B cell (primary cell): ENCODE measurements around the gene MAPKAPK5. TPM values are rescaled to one million over a fixed set of nuclear protein-coding genes. Genes with fewer than 3 reads are reported as not detected.

Experiments
- ATAC-seq: fragments of 200-7000 bp; cut with Tn5 transposase; one replicate; pipeline ENCODE4 v1.10.0; 2021; ENCODE audit warnings: low read depth, mild to moderate bottlenecking, moderate number of reproducible peaks, moderate library complexity
- CTCF ChIA-PET: fragments of 350-600 bp; sonication (Branson Sonifier 250); formaldehyde crosslinking; loops from one replicate; lab custom pipeline; 2021; ENCODE audit warnings: antibody characterized with exemption, inconsistent platforms; lab: Charles Lee
- POLR2A ChIA-PET: fragments of 350-600 bp; sonication (Branson Sonifier 250); formaldehyde crosslinking; loops from one replicate; lab custom pipeline; 2021; ENCODE audit warnings: antibody characterized with exemption; lab: Charles Lee
- DNase-seq: peaks from one replicate; pipeline ENCODE4 v3.0.0; 2013
- H2AFZ ChIP-seq: 2 replicates; pipeline ENCODE4 v1.6.1; 2012; ENCODE audit warnings: mild to moderate bottlenecking, low read depth, low read length; ENCODE audit not compliant: insufficient read depth, poor library complexity, severe bottlenecking
- H3K27ac ChIP-seq, 2 donors: 1 replicate in 1 of 2; 2 replicates in 1 of 2; pipeline ENCODE4 v1.5.1; 2012 to 2013; ENCODE audit warnings: low read length in 2 of 2, mild to moderate bottlenecking in 2 of 2, moderate library complexity in 1 of 2
- H3K27me3 ChIP-seq, 4 experiments: fragments of 200-600 bp in 1 of 4; sonication (generic) in 1 of 4; replicated peaks in 1 of 4; 1 replicate in 2 of 4; 2 replicates in 2 of 4; pipeline versions ENCODE4 v1.6.1 to v1.7.0; 2013 to 2016; ENCODE audit warnings: low read length in 3 of 4, mild to moderate bottlenecking in 2 of 4, mixed read lengths in 1 of 4, moderate library complexity in 1 of 4; ENCODE audit not compliant: insufficient read depth in 4 of 4, control insufficient read depth in 3 of 4; ENCODE audit errors: control extremely low read depth in 1 of 4
- H3K36me3 ChIP-seq, 2 experiments: replicated peaks in 1 of 2; 1 replicate in 1 of 2; 2 replicates in 1 of 2; pipeline versions ENCODE4 v1.6.1 to v1.7.1; 2013; ENCODE audit warnings: low read length in 1 of 2; ENCODE audit not compliant: insufficient read depth in 2 of 2, control insufficient read depth in 1 of 2; ENCODE audit errors: control extremely low read depth in 1 of 2, extremely low read depth in 1 of 2
- H3K4me1 ChIP-seq, 2 donors: fragments of 200-600 bp in 1 of 2; sonication (generic) in 1 of 2; 1 replicate in 1 of 2; 2 replicates in 1 of 2; pipeline versions ENCODE4 v1.5.1 to v1.6.1; 2013 to 2017; ENCODE audit warnings: low read length in 2 of 2; ENCODE audit not compliant: control insufficient read depth in 2 of 2, insufficient read depth in 2 of 2
- H3K4me2 ChIP-seq: replicated peaks from 2 replicates; pipeline ENCODE3; 2012; ENCODE audit warnings: mild to moderate bottlenecking, low read depth, low read length; ENCODE audit not compliant: poor library complexity, severe bottlenecking
- H3K4me3 ChIP-seq, 5 experiments: fragments of 200-600 bp in 1 of 5; sonication (generic) in 1 of 5; 1 replicate in 3 of 5; 2 replicates in 2 of 5; pipeline versions ENCODE4 v1.5.1 to v1.7.0; 2011 to 2016; ENCODE audit warnings: low read length in 4 of 5, mild to moderate bottlenecking in 4 of 5, low read depth in 2 of 5, control low read depth in 1 of 5, moderate library complexity in 1 of 5; ENCODE audit not compliant: insufficient read depth in 1 of 5; ENCODE audit errors: control extremely low read depth in 1 of 5, extremely low read depth in 1 of 5
- H3K79me2 ChIP-seq: fragments of 200-600 bp; sonication (generic); one replicate; pipeline ENCODE4 v1.6.0; 2016; ENCODE audit warnings: low read length; ENCODE audit not compliant: control insufficient read depth, insufficient read depth
- H3K9ac ChIP-seq: fragments of 200-600 bp; sonication (generic); 2 replicates; pipeline ENCODE4 v1.6.1; 2017; ENCODE audit warnings: mild to moderate bottlenecking, low read length, moderate library complexity
- H3K9me3 ChIP-seq, 3 donors: one replicate each; pipeline versions ENCODE4 v1.6.1 to v1.7.1; 2013; ENCODE audit warnings: low read length in 2 of 3; ENCODE audit not compliant: control insufficient read depth in 2 of 3, insufficient read depth in 1 of 3; ENCODE audit errors: control extremely low read depth in 1 of 3
- H4K20me1 ChIP-seq: 2 replicates; pipeline ENCODE4 v1.6.0; 2012; ENCODE audit warnings: mild to moderate bottlenecking, low read length; ENCODE audit not compliant: insufficient read depth, control insufficient read depth, poor library complexity, severe bottlenecking
- H3K27ac Mint-ChIP-seq: one replicate; pipeline ENCODE4 v1.8.0; 2021; ENCODE audit warnings: mixed read lengths
- H3K27me3 Mint-ChIP-seq: one replicate; pipeline ENCODE4 v1.8.0; 2021; ENCODE audit warnings: mixed read lengths
- H3K4me1 Mint-ChIP-seq: one replicate; pipeline ENCODE4 v1.8.0; 2021; ENCODE audit warnings: mixed read lengths
- H3K4me3 Mint-ChIP-seq: one replicate; pipeline ENCODE4 v1.8.0; 2021; ENCODE audit warnings: mixed read lengths
- H3K9me3 Mint-ChIP-seq: one replicate; pipeline ENCODE4 v1.8.0; 2022; ENCODE audit warnings: mixed read lengths; ENCODE audit not compliant: insufficient read depth
- EZH2 ChIP-seq: IDR thresholded peaks from 2 replicates; pipeline ENCODE4 v1.6.1; 2012; ENCODE audit warnings: borderline replicate concordance, low read depth, mild to moderate bottlenecking, moderate library complexity, low read length; ENCODE audit not compliant: insufficient read depth, poor library complexity, severe bottlenecking
- WGBS: methylation state at CpG from one replicate; pipeline ENCODE4 v1.1.5; 2013; ENCODE audit warnings: missing lambda C conversion rate; ENCODE audit not compliant: insufficient coverage; 5-methylcytosine and 5-hydroxymethylcytosine counted together
- intact Hi-C: fragments of 100-400 bp; cut with micrococcal nuclease; formaldehyde crosslinking; loops from one replicate; pipeline ENCODE4 v1.10.0; 2022
- polyA plus RNA-seq: library from polyadenylated mRNA; depleted of rRNA; stranded (reverse); fragments of >200 nt; gene quantifications from 2 replicates; pipeline ENCODE4 v1.2.3, GENCODE V29; 2012
- total RNA-seq, 2 donors: library from RNA; stranded (reverse); fragments of 120-200 nt in 1 of 2; gene quantifications; 1 replicate in 1 of 2; 2 replicates in 1 of 2; pipeline versions ENCODE4 v1.2.3 to v1.2.4, GENCODE V29; 2013 to 2022
- TF ChIP-seq, protein P1 (sequence below): fragments of 200-600 bp; IDR thresholded peaks from one replicate; pipeline ENCODE4 v1.8.0; 2022; ENCODE audit warnings: antibody characterized with exemption, mild to moderate bottlenecking

The MAPKAPK5 gene
- total and polyA plus RNA-seq, 2 donors (not counting 1 experiment from before 2014, with no cell fraction given): 60.2 to 64.4 TPM

DNA sequence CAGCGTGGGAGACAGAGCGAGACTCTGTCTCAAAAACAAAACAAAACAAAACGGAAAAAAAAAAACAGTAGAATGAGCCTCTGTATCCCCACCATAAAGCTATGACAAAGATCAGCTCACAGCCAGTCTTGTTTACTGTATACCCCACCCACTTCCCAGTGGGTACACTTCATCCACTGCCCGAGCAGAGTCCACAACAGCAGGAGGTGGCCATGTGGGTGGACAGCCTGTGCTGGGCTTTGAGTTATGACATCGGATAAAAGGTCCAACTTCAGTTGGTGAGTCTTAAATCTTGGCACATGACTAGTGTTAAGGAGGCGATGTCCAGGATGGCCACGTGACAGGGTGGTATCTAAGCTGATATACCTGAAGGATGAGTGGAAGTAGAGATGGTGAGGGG, 34.8 kb upstream of the MAPKAPK5 start:
- no peak for ATAC-seq
- H3K27ac Mint-ChIP-seq: no peak overlapping the region
- Histone ChIP-seq H3K4me2 (no peak overlapping the region), H4K20me1 (no peaks in the 10 kb centered on the region), H3K9me3 (no peaks in the 10 kb centered on the region), H3K9ac (no peak overlapping the region), H3K36me3 (no peaks in the 10 kb centered on the region), H3K79me2 (no peaks in the 10 kb centered on the region), H3K4me1 (no peaks in the 10 kb centered on the region), H3K4me3 (no peak overlapping the region), H2AFZ (no peak overlapping the region), H3K27ac (no peak overlapping the region), H3K27me3 (no peaks in the 10 kb centered on the region)
- no peaks in the 10 kb centered on the region for H3K4me1 Mint-ChIP-seq
- H3K9me3 Mint-ChIP-seq: no peaks in the 10 kb centered on the region
- no peak for TF ChIP-seq EZH2
- TF ChIP-seq, protein P1, sequence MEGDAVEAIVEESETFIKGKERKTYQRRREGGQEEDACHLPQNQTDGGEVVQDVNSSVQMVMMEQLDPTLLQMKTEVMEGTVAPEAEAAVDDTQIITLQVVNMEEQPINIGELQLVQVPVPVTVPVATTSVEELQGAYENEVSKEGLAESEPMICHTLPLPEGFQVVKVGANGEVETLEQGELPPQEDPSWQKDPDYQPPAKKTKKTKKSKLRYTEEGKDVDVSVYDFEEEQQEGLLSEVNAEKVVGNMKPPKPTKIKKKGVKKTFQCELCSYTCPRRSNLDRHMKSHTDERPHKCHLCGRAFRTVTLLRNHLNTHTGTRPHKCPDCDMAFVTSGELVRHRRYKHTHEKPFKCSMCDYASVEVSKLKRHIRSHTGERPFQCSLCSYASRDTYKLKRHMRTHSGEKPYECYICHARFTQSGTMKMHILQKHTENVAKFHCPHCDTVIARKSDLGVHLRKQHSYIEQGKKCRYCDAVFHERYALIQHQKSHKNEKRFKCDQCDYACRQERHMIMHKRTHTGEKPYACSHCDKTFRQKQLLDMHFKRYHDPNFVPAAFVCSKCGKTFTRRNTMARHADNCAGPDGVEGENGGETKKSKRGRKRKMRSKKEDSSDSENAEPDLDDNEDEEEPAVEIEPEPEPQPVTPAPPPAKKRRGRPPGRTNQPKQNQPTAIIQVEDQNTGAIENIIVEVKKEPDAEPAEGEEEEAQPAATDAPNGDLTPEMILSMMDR: no peak
- H3K4me3 Mint-ChIP-seq: no peak overlapping the region
- 91% methylated on average over 7 of the region's 7 CpGs for WGBS
- intact Hi-C loops: no loop called here
- no peak for DNase-seq
- no peaks in the 10 kb centered on the region for H3K27me3 Mint-ChIP-seq
- CTCF ChIA-PET: interaction anchor here (0.7 to 4.1 kb wide), 2 partner anchors 54 to 62 kb away, joined by 3 to 18 read pairs; no protein-coding TSS in a partner anchor
- POLR2A ChIA-PET: interaction anchor here (0.6 kb wide), 1 partner anchor 545 kb away, joined by 4 read pairs; no protein-coding TSS in a partner anchor

DNA sequence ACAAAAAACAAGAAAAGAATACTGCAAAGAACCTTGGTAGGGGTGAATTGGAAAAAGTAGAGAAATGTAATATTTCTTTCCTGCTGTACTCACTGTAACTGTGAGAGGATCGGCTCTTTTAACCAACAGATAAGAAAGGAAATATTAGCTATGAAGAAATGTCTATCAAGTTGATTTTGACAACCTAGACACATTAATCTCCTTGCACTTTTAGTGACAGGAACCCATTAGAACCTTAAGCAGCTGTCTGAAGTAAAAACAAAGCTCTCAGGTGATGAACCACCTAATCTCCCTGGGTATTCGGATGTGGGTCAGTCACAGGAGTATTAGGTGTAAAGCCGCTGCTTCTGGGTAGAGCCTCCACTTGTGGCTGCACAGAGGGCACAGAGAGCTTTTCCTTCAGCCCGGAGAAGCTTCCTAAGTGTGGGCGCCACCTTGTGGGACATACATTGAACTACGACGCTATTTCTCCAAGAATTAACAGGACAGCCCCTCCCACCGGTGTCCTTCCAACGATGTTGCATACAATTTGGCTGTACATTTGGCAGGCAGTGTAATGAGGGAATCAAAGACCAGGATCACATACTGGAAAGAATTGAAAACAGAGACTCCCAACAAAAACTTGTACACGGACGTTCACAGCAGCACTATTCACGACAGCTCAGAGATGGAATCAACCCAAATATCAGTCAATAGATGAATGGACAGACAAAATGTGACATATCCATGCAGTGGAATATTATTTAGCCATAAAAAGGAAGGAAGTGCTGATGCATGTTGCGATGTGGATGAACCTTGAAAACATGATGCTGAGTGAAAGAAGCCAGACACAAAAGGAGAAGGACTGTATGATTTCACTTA, 28.9 kb upstream of the MAPKAPK5 start:
- no peaks in the 10 kb centered on the region for H3K9me3 ChIP-seq
- Mint-ChIP-seq H3K9me3 (no peaks in the 10 kb centered on the region), H3K27me3 (peaks cover 4% of the 10 kb centered on the region), H3K27ac (no peak overlapping the region), H3K4me3 (no peak overlapping the region), H3K4me1 (peaks cover 7% of the 10 kb centered on the region)
- no peak overlapping the region for H3K9ac ChIP-seq
- no peak for TF ChIP-seq EZH2
- TF ChIP-seq, protein P1: peak; percentile 85
- no peaks in the 10 kb centered on the region for H3K27me3 ChIP-seq
- peak overlapping the region; percentile 57 for H2AFZ ChIP-seq
- POLR2A ChIA-PET: interaction anchor here (0.6 to 0.8 kb wide), 3 partner anchors 14 to 1531 kb away, joined by 3 read pairs; no protein-coding TSS in a partner anchor
- peaks cover 0 to 3% of the 10 kb centered on the region in 2 donors for H3K4me1 ChIP-seq
- H3K36me3 ChIP-seq: no peaks in the 10 kb centered on the region
- no peak overlapping the region for H3K4me3 ChIP-seq
- ATAC-seq (peak; percentile 95), DNase-seq (peak; percentile 84)
- H3K4me2 ChIP-seq: peak overlapping the region; percentile 34
- intact Hi-C loops: loop anchor here (1.0 kb wide), 3 partner anchors 38 to 126 kb away; no protein-coding TSS in a partner anchor
- H4K20me1 ChIP-seq: no peaks in the 10 kb centered on the region
- WGBS: 7% methylated on average over 3 of the region's 13 CpGs
- H3K27ac ChIP-seq: no peak overlapping the region
- no peaks in the 10 kb centered on the region for H3K79me2 ChIP-seq
- CTCF ChIA-PET: interaction anchor here (0.5 to 8.5 kb wide), 36 partner anchors 8 to 587 kb away, joined by 3 to 248 read pairs (median 4); partner anchors contain the start of genes ACAD10, ALDH2, BRAP and MAPKAPK5
